ENCODE measurements around the gene GBE1.

DNA sequence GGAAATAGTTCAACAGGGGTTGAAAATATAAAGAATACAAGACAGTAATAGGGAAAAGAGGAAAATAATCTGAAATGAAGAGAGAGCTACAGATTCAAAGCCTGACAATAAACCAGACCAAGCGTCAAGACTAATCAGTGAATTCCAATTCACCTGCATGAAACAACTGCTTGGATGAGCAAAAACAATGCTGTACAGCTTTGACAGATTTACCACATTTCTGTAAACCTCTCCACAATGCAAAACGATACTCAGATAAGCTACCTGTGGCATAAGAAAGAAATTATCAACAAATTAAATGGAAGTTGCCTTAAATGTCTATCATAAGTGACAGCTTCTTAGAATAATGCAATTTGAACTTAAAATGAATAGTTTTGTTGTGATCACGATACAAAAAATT, 65.4 kb downstream of the GBE1 start:
- TF ChIP-seq TP53 (CRISPR knock-in tag; IDR thresholded peaks at IDR 0.05), result no peak
- TF ChIP-seq, protein P1, sequence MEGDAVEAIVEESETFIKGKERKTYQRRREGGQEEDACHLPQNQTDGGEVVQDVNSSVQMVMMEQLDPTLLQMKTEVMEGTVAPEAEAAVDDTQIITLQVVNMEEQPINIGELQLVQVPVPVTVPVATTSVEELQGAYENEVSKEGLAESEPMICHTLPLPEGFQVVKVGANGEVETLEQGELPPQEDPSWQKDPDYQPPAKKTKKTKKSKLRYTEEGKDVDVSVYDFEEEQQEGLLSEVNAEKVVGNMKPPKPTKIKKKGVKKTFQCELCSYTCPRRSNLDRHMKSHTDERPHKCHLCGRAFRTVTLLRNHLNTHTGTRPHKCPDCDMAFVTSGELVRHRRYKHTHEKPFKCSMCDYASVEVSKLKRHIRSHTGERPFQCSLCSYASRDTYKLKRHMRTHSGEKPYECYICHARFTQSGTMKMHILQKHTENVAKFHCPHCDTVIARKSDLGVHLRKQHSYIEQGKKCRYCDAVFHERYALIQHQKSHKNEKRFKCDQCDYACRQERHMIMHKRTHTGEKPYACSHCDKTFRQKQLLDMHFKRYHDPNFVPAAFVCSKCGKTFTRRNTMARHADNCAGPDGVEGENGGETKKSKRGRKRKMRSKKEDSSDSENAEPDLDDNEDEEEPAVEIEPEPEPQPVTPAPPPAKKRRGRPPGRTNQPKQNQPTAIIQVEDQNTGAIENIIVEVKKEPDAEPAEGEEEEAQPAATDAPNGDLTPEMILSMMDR (IDR thresholded peaks at IDR 0.05), result no peak
- TF ChIP-seq, protein P2, sequence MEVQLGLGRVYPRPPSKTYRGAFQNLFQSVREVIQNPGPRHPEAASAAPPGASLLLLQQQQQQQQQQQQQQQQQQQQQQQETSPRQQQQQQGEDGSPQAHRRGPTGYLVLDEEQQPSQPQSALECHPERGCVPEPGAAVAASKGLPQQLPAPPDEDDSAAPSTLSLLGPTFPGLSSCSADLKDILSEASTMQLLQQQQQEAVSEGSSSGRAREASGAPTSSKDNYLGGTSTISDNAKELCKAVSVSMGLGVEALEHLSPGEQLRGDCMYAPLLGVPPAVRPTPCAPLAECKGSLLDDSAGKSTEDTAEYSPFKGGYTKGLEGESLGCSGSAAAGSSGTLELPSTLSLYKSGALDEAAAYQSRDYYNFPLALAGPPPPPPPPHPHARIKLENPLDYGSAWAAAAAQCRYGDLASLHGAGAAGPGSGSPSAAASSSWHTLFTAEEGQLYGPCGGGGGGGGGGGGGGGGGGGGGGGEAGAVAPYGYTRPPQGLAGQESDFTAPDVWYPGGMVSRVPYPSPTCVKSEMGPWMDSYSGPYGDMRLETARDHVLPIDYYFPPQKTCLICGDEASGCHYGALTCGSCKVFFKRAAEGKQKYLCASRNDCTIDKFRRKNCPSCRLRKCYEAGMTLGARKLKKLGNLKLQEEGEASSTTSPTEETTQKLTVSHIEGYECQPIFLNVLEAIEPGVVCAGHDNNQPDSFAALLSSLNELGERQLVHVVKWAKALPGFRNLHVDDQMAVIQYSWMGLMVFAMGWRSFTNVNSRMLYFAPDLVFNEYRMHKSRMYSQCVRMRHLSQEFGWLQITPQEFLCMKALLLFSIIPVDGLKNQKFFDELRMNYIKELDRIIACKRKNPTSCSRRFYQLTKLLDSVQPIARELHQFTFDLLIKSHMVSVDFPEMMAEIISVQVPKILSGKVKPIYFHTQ (CRISPR knock-in tag; IDR thresholded peaks at IDR 0.05), result no peak
- TF ChIP-seq, protein P3, sequence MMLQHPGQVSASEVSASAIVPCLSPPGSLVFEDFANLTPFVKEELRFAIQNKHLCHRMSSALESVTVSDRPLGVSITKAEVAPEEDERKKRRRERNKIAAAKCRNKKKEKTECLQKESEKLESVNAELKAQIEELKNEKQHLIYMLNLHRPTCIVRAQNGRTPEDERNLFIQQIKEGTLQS (CRISPR knock-in tag; conservative IDR thresholded peaks at IDR 0.05), result no peak
- TF ChIP-seq, protein P4, sequence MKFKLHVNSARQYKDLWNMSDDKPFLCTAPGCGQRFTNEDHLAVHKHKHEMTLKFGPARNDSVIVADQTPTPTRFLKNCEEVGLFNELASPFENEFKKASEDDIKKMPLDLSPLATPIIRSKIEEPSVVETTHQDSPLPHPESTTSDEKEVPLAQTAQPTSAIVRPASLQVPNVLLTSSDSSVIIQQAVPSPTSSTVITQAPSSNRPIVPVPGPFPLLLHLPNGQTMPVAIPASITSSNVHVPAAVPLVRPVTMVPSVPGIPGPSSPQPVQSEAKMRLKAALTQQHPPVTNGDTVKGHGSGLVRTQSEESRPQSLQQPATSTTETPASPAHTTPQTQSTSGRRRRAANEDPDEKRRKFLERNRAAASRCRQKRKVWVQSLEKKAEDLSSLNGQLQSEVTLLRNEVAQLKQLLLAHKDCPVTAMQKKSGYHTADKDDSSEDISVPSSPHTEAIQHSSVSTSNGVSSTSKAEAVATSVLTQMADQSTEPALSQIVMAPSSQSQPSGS (CRISPR knock-in tag; IDR thresholded peaks at IDR 0.05; ENCODE audit: borderline replicate concordance, low read depth), result no peak
- no peak for TF ChIP-seq CBFB (CRISPR knock-in tag; IDR thresholded peaks at IDR 0.05; ENCODE audit: low read depth)
- TF ChIP-seq, protein P5, sequence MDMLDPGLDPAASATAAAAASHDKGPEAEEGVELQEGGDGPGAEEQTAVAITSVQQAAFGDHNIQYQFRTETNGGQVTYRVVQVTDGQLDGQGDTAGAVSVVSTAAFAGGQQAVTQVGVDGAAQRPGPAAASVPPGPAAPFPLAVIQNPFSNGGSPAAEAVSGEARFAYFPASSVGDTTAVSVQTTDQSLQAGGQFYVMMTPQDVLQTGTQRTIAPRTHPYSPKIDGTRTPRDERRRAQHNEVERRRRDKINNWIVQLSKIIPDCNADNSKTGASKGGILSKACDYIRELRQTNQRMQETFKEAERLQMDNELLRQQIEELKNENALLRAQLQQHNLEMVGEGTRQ (CRISPR knock-in tag; IDR thresholded peaks at IDR 0.05), result no peak
- TF ChIP-seq, protein P6, sequence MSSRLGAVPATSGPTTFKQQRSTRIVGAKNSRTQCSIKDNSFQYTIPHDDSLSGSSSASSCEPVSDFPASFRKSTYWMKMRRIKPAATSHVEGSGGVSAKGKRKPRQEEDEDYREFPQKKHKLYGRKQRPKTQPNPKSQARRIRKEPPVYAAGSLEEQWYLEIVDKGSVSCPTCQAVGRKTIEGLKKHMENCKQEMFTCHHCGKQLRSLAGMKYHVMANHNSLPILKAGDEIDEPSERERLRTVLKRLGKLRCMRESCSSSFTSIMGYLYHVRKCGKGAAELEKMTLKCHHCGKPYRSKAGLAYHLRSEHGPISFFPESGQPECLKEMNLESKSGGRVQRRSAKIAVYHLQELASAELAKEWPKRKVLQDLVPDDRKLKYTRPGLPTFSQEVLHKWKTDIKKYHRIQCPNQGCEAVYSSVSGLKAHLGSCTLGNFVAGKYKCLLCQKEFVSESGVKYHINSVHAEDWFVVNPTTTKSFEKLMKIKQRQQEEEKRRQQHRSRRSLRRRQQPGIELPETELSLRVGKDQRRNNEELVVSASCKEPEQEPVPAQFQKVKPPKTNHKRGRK (CRISPR knock-in tag; IDR thresholded peaks at IDR 0.05; ENCODE audit: borderline replicate concordance), result no peak
